Chondrocyte (in vitro differentiated cells): Measurements from ENCODE around the gene PSMA4. TPM values are rescaled to one million over a fixed set of nuclear protein-coding genes. Genes with fewer than 3 reads are reported as not detected.
"Not testable (repeated sequence)": the region's sequence is repeated elsewhere in the genome, so short reads cannot be mapped to it uniquely, and the experiment has no call there.

Source experiments
- DNase-seq: peaks from one replicate; pipeline ENCODE4 v3.0.0; 2021; ENCODE audit warnings: mixed read lengths, low spot score
- H3K27ac Mint-ChIP-seq: one replicate; pipeline ENCODE4 v1.8.0; 2021; ENCODE audit warnings: mild to moderate bottlenecking, moderate library complexity, mixed read lengths; ENCODE audit not compliant: unreplicated experiment
- H3K27me3 Mint-ChIP-seq: 2 replicates; pipeline ENCODE4 v1.8.0; 2021; ENCODE audit warnings: low read depth, mixed read lengths
- H3K36me3 Mint-ChIP-seq: 2 replicates; pipeline ENCODE4 v1.8.0; 2021; ENCODE audit warnings: low read depth, mixed read lengths
- H3K4me1 Mint-ChIP-seq: 2 replicates; pipeline ENCODE4 v1.8.0; 2021; ENCODE audit warnings: low read depth, mild to moderate bottlenecking, mixed read lengths
- H3K4me3 Mint-ChIP-seq: one replicate; pipeline ENCODE4 v1.8.0; 2021; ENCODE audit warnings: mild to moderate bottlenecking, moderate library complexity, mixed read lengths; ENCODE audit not compliant: unreplicated experiment
- H3K9me3 Mint-ChIP-seq: 2 replicates; pipeline ENCODE4 v1.8.0; 2021; ENCODE audit warnings: low read depth, mixed read lengths
- CTCF ChIP-seq: fragments of 200-600 bp; sonication (generic); IDR thresholded peaks from 2 replicates; pipeline ENCODE4 v1.5.0; 2021; ENCODE audit warnings: antibody characterized with exemption, mild to moderate bottlenecking, moderate library complexity
- total RNA-seq: library from RNA; stranded (reverse); gene quantifications from 3 replicates; pipeline ENCODE4 v1.2.1, GENCODE V29; 2021

PSMA4 gene
- total RNA-seq, 1 donor from 2014 or later = 155 TPM

- no peak for DNase-seq
- no peak for TF ChIP-seq CTCF
- Mint-ChIP-seq H3K4me1 (peaks cover 15% of the 10 kb centered on the region), H3K27me3 (no peaks in the 10 kb centered on the region), H3K36me3 (no peaks in the 10 kb centered on the region), H3K4me3 (peak overlapping the region; percentile 83), H3K9me3 (no peaks in the 10 kb centered on the region), H3K27ac (peak overlapping the region; percentile 61)
Observed at GRCh38 chr15:78507831-78508160, 32.4 kb upstream of the PSMA4 start.

GRCh38 chr15:78508272-78508671, 32.0 kb upstream of the PSMA4 start:
- Mint-ChIP-seq H3K27ac (no peak overlapping the region), H3K36me3 (no peaks in the 10 kb centered on the region), H3K4me3 (peak overlapping the region; percentile 83), H3K4me1 (peaks cover 15% of the 10 kb centered on the region), H3K27me3 (no peaks in the 10 kb centered on the region), H3K9me3 (no peaks in the 10 kb centered on the region)
- TF ChIP-seq CTCF = no peak
- DNase-seq = no peak

- no peak overlapping the region for H3K4me3 Mint-ChIP-seq
- DNase-seq = no peak
- H3K27me3 Mint-ChIP-seq = no peaks in the 10 kb centered on the region
- H3K36me3 Mint-ChIP-seq = no peaks in the 10 kb centered on the region
- no peak for TF ChIP-seq CTCF
- H3K9me3 Mint-ChIP-seq = no peaks in the 10 kb centered on the region
- H3K4me1 Mint-ChIP-seq = peaks cover 15% of the 10 kb centered on the region
- H3K27ac Mint-ChIP-seq = no peak overlapping the region
Observed at GRCh38 chr15:78509726-78510312, 30.4 kb upstream of the PSMA4 start.

- not testable (repeated sequence) for DNase-seq, H3K4me1 Mint-ChIP-seq, H3K9me3 Mint-ChIP-seq, H3K27me3 Mint-ChIP-seq, H3K4me3 Mint-ChIP-seq, H3K36me3 Mint-ChIP-seq, H3K27ac Mint-ChIP-seq
Observed at GRCh38 chr15:78520035-78520434, 20.2 kb upstream of the PSMA4 start.

- Mint-ChIP-seq H3K4me3 (no peak overlapping the region), H3K9me3 (no peaks in the 10 kb centered on the region)
- TF ChIP-seq CTCF = no peak
Observed at GRCh38 chr15:78524230-78524629, 16.0 kb upstream of the PSMA4 start.

GRCh38 chr15:78527325-78527724, 12.9 kb upstream of the PSMA4 start:
- Mint-ChIP-seq H3K27me3 (no peaks in the 10 kb centered on the region), H3K4me3 (no peak overlapping the region), H3K4me1 (no peaks in the 10 kb centered on the region), H3K36me3 (peaks cover 2% of the 10 kb centered on the region), H3K9me3 (no peaks in the 10 kb centered on the region), H3K27ac (no peak overlapping the region)
- DNase-seq = no peak
- TF ChIP-seq CTCF = no peak

More at GRCh38 chr15:78524230-78524629, 16.0 kb upstream of the PSMA4 start:
- no peaks in the 10 kb centered on the region for H3K27me3 Mint-ChIP-seq
- H3K27ac Mint-ChIP-seq = no peak overlapping the region
- DNase-seq = no peak
- H3K36me3 Mint-ChIP-seq = peaks cover 2% of the 10 kb centered on the region
- H3K4me1 Mint-ChIP-seq = no peaks in the 10 kb centered on the region
